Measurements from ENCODE around the gene LPP.

The LPP gene

DNA sequence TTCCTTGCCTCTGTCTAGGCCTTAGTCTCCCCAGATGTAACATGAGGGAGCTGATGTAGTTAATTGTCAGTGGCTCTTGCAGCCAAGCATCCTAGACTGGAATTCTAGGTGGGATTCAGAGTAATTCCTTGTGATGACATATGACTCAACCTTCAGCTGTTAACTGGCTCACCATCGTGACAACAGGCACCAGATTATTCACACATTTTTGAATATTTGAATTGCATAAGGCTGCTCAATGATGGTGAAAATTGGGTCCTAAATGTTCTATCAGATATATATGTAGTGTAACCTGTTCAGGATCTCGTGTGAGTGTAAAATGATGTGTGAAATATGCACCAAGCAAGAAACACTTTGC, 405.1 kb downstream of the LPP start:
- no peak for DNase-seq
- intact Hi-C loops (cut with DNase I), result no loop called here

DNA sequence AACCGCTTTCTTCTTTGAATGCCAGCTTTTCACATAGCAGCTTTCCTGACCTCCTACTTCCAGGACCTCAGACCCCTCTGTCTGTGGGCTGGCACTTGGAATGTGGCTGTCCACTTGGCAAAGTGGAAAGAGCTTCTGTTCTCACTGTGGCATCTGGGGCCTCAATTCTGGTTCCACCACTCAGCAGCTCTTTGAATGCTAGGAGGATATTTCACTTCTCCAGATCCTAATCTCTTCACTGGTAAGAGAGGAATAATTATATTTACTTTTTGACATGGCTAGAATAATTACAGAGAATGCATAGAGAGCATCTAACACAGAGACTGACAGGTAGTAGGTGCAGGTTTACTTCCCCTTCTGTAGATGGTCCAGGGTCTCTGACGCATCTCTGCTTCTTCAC, 405.9 kb downstream of the LPP start:
- intact Hi-C loops (cut with DNase I), result no loop called here
- no peak for DNase-seq

GRCh38 chr3:188562144-188562543, 408.2 kb downstream of the LPP start:
- intact Hi-C loops (cut with DNase I), result no loop called here
- no peak for DNase-seq

DNA sequence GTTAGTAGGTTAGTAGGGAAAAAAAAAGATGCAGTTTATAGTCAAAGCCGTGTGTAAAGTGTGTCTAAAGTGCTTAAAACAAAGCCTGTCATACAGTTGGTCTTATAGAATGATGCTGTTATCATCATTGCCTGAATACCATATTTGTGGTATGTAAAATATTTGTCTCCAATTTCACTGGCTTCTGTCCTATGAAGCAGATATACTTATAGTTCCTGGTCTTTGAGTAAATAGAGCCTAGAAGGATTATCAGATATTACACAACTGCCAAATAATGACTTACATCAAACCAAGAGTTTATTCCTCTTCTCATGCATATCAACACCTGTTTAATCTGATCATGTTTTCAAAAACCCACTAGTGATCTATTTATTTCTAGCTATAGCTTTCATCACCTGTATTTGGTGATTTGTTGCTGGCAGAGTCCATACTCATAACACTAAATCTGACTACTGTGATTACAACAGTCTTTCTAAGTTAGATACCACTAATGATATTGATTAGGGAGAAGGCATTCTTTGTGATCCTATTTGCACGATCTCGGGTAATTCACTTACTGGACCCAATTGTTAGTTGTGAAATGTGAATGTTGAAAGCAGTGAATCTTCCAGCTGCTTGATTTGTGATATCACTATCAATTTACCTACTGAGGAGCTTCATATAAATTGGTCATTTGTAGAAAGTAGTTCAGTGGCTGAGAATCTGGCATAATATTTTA, 413.7 kb downstream of the LPP start:
- no peak for DNase-seq

DNA sequence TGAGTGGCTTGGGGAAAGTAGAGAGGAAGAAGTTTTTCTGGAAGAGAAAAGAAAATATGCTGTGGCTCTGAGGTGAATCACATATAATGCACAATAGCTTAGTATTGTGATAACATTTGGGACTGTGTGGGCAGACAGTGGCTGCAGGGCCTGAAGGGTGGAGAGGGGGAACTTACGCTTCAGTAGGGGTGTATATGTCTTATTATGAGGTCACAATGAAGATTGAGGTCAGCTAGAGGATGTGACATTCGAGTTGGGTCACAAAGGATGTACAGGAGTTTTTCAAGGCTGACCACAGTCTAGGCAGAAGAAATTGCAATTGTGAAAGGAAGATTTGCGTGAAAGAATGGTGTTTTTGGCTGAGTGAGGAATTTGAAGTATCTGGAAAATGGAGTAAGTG, 414.8 kb downstream of the LPP start:
- intact Hi-C loops (cut with DNase I), result no loop called here
- no peak for DNase-seq

More for the DNA sequence above, 413.7 kb downstream of the LPP start:
- intact Hi-C loops (cut with DNase I), result no loop called here

DNA sequence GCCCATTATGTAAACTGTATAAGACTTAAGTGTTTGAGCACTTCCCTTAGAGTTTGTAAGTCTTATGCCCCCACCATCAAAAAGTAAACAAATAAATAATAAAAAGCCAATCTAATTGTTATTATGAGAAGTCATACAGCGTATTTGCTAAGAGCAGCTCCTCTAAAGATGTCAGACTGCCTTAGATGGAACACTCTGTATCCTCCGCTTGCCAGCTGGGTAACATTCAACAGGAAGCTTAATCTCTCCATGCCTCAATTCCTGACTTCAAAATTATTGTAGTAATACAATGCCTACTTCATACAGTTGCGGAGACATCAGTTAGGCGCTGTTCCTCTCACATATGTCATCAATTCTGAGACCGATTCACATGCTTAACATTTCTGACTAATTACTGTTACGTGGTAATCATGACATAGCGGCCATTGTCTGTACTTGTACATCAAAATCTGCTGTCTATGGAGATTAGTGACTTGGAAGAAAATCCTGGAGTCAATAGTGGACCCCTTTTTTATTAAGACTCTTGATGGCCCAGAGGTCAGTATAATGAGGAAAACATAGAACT, 417.7 kb downstream of the LPP start:
- intact Hi-C loops (cut with DNase I), result no loop called here
- no peak for DNase-seq

GRCh38 chr3:188573291-188573940, 419.5 kb downstream of the LPP start:
- DNase-seq, result peak in 1 of 10 donors; percentile 60
- intact Hi-C loops (cut with DNase I), result no loop called here

DNA sequence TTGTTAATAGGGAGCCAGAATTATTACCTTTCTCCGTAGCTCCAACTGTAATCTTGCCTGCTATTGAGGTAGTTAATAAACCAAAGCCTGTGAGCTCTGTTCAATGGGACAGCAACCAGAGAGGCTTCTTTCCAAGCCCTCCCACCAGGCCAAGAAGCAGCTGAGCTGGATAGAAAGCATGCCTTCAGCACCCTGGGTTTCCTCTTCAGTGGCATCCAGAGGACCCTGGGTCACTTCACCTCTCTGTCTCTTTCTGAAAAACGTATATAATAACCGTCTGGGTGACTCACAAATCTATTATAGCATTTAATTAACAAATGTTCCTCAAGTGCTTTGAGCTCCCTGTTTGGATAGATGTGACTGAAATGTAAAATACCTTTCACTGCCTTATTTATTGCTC, 420.0 kb downstream of the LPP start:
- intact Hi-C loops (cut with DNase I), result no loop called here
- peak in 1 of 10 donors; percentile 56 for DNase-seq

GRCh38 chr3:188574885-188575284, 420.9 kb downstream of the LPP start:
- DNase-seq, result no peak
- intact Hi-C loops (cut with DNase I), result no loop called here

DNA sequence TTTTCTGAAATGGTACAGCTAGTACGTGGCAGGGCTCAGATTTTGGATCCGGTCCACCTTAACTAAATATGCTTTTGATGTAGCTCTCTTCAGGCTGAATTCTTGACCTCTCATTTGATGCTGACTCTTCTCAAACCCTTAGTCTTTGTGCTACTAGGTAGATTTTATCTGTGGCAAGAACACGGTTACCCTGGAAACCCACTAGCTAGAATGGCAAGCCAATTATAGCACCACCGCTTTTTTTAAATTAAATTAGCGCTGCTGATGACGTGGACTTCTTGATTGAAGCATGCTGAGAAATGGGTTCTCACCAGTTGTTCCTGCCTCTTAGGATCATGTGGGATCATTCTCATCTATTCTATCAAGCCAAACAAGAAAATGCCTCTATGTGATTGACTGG, 421.5 kb downstream of the LPP start:
- intact Hi-C loops (cut with DNase I), result no loop called here
- DNase-seq, result no peak

DNA sequence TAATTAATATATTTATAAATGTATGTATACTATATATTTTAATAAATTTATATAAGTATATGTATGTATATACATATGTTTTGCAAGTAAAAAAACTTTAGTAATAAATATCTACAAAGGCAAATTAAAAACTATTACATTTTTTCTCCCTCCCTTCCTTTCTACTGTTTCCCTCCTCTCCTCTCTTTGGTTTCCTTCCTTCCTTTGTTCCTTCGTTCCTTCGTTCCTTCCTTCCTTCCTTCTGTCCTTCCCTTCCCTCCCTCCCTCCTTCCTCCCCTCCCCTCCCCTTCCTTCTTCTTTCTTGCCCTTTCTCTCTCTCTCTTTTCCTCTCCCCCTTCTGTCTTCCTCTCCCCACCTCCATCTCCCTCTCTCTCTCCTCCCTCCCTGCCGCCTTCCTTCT, 423.6 kb downstream of the LPP start:
- intact Hi-C loops (cut with DNase I), result no loop called here
- no peak for DNase-seq

DNA sequence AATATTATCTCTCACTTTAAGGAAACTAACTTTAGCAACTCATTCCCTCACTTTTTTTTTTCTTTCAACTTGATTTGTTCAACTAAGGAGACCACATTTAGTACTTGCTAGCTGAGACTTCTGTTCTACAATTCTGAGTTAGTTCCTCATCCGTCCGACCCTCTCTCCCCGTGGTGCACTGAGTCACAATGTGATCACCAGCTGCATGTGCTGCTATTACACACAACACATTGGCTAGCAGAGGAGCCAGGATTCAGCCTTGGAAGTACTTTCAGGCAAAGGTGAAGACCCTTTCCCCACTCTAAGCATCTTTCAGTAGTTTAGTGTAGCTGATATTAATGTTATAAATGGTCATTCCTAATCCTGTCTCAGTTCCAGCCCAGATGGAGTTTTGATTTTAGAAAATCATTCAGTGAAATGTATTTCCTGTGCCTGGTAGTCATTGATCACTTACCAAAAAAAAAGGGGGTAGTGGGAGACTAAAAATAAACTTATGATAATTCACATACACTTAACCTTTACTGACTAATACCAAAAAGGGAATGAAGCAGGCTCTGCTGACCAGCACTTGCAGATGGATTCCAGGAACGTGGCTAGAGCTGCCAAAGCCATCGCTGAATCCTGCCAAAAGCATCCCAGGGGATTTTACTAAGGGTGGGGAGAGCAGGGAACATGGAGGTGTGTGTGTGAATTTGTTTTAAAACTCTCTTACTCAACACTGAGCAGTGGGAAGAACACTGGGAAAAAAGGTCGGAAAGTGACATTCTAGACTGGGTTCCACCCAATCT, 424.8 kb downstream of the LPP start:
- intact Hi-C loops (cut with DNase I), result no loop called here
- DNase-seq, result peak in 3 of 10 donors; percentile 17 to 78 (median 57)

GRCh38 chr3:188580223-188580622, 426.3 kb downstream of the LPP start:
- intact Hi-C loops (cut with DNase I), result no loop called here
- DNase-seq, result no peak

- DNase-seq, result no peak
- intact Hi-C loops (cut with DNase I), result no loop called here
Measured at GRCh38 chr3:188580659-188581058, 426.7 kb downstream of the LPP start.

- no peak for DNase-seq
- intact Hi-C loops (cut with DNase I), result no loop called here
Measured at GRCh38 chr3:188581365-188581764, 427.4 kb downstream of the LPP start.

GRCh38 chr3:188581792-188582191, 427.8 kb downstream of the LPP start:
- DNase-seq, result no peak
- intact Hi-C loops (cut with DNase I), result no loop called here

DNA sequence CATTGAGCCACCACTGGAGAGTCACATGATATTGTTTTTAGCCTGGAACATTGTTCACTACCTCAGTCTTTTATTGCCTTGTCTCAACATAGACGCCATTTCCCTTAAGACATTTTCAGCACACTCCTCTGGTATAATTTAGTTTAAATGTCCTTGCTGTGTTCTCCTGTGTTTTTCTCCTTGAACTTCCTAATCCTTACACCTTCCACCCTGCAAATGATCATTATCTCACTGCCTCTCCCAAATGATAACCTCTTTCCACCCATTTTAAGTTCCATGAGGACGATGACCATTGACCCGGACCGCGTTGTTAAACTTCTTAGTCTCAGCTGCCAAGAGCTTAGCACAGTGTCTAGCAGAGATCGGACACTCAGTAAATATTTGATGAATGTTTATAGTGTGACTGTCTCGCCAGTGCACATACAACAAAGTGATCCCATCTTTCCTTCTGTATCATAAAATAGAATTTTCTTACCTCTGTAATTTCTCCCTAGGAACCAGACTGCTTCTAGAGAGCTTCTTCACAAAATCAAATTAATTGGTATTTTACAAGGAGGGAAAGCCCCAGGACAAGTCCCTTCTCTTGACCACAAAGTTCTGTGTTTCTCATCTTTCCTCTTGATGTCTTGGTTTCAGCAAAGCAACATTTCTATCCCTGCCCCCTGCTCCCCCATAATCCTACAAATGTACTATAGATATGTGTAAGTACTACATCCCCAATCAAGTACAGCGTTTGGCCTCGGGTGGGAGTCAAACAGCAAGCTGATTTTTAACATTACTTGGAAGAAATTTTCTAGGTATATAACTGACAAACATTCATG, 429.6 kb downstream of the LPP start:
- intact Hi-C loops (cut with DNase I), result no loop called here
- DNase-seq, result no peak

GRCh38 chr3:188584162-188584529, 430.2 kb downstream of the LPP start:
- intact Hi-C loops (cut with DNase I), result no loop called here
- no peak for DNase-seq

DNA sequence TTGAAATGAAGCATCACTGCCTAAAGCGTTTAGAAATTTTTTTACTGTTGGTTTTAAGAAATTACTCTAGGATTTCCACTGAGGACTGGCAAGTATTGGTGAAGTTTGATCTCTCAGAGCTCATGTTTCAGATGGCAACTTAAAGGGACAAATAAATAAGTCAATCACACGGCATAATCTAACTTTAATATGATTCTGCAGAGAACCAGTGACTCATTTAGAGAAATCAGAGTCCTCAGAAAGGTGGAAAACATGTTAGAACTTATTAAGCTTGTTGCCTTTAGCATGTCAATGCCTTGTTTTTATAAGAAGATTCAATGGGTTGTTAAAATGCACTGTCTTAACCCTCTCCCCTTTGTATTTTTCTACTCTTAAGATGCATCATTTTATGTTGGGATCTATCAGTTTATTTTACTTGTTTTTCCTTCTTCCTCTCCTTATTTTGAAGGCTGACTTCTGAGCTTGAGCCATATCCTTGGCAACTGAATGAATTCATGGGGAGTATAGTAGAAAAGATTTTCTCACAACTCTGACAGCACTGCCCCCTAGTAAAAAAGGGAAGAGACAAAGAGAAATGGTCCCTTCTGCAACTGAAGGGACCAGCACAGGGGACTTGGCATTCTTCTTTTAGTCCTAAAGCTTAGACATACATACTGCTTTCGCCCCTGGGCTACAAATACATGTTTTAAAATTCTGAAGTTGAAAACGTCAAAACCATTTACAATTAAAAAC, 431.2 kb downstream of the LPP start:
- intact Hi-C loops (cut with DNase I), result no loop called here
- no peak for DNase-seq

- intact Hi-C loops (cut with DNase I), result no loop called here
- no peak for DNase-seq
Measured at GRCh38 chr3:188589071-188589470, 435.1 kb downstream of the LPP start.

Measured in posterior cingulate gyrus (tissue), 11 donors.